Astrocyte of the cerebellum (primary cell): ENCODE results near the gene PCSK6.

Experiments
- DNase-seq: peaks from one replicate; pipeline ENCODE4 v3.0.0-alpha.2; 2011; ENCODE audit warnings: low read depth
- H3K4me3 ChIP-seq: 2 replicates; pipeline ENCODE4 v1.5.1; 2011; ENCODE audit warnings: mild to moderate bottlenecking, low read depth, low read length, moderate library complexity
- CTCF ChIP-seq: IDR thresholded peaks from 2 replicates; pipeline ENCODE4 v1.5.1; 2012; ENCODE audit warnings: low read length, low read depth, moderate library complexity, mild to moderate bottlenecking; ENCODE audit errors: missing control alignments
- in situ Hi-C: cut with HindIII; loops from 2 replicates; pipeline ENCODE4 v1.10.0; 2017; ENCODE audit warnings: low sequenced_read_pairs

PCSK6 gene

GRCh38 chr15:101499863-101500713 lies 10.6 kb upstream of the PCSK6 start:
- in situ Hi-C loops: no loop called here
- no peak overlapping the region for H3K4me3 ChIP-seq
- DNase-seq: no peak
- no peak for TF ChIP-seq CTCF

GRCh38 chr15:101498717-101499480 lies 9.4 kb upstream of the PCSK6 start:
- TF ChIP-seq CTCF: no peak
- in situ Hi-C loops: no loop called here
- H3K4me3 ChIP-seq: no peak overlapping the region
- no peak for DNase-seq

- no peak for DNase-seq
- in situ Hi-C loops: no loop called here
- H3K4me3 ChIP-seq: no peak overlapping the region
- no peak for TF ChIP-seq CTCF
Measured at GRCh38 chr15:101498076-101498716, 8.7 kb upstream of the PCSK6 start.

GRCh38 chr15:101497484-101498034 lies 8.1 kb upstream of the PCSK6 start:
- no peak overlapping the region for H3K4me3 ChIP-seq
- in situ Hi-C loops: no loop called here
- DNase-seq: no peak
- TF ChIP-seq CTCF: no peak

- in situ Hi-C loops: no loop called here
Measured at GRCh38 chr15:101497017-101497416, 7.5 kb upstream of the PCSK6 start.

More at GRCh38 chr15:101497017-101497416, 7.5 kb upstream of the PCSK6 start:
- no peak overlapping the region for H3K4me3 ChIP-seq
- no peak for TF ChIP-seq CTCF
- DNase-seq: no peak
